NT2/D1 (cell line): ENCODE data around the gene LRRN3.

Source experiments
- DNase-seq: peaks from one replicate; pipeline ENCODE4 v3.0.0-alpha.2; 2011; ENCODE audit warnings: low read depth, low spot score
- H3K27me3 ChIP-seq: 2 replicates; pipeline ENCODE4 v1.6.0; 2011; ENCODE audit warnings: mild to moderate bottlenecking; ENCODE audit not compliant: insufficient read length, insufficient read depth
- H3K36me3 ChIP-seq: 2 replicates; pipeline ENCODE4 v1.6.1; 2011; ENCODE audit warnings: mild to moderate bottlenecking, low read length, mixed read lengths; ENCODE audit not compliant: insufficient read depth, insufficient read length
- H3K4me1 ChIP-seq: 2 replicates; pipeline ENCODE4 v1.5.1; 2011; ENCODE audit not compliant: insufficient read depth, insufficient read length
- H3K4me3 ChIP-seq: 2 replicates; pipeline ENCODE4 v1.5.1; 2011; ENCODE audit warnings: low read depth; ENCODE audit not compliant: insufficient read length
- H3K9ac ChIP-seq: 2 replicates; pipeline ENCODE4 v1.6.0; 2011; ENCODE audit warnings: low read depth; ENCODE audit not compliant: insufficient read length
- H3K9me3 ChIP-seq: 2 replicates; pipeline ENCODE4 v1.5.1; 2011; ENCODE audit warnings: mild to moderate bottlenecking, low read length; ENCODE audit not compliant: insufficient read depth
- SUZ12 ChIP-seq: IDR thresholded peaks from 2 replicates; pipeline ENCODE4 v1.6.1; 2011; ENCODE audit not compliant: insufficient read length, insufficient read depth; ENCODE audit errors: extremely low read depth
- YY1 ChIP-seq: IDR thresholded peaks from 2 replicates; pipeline ENCODE4 v1.6.1; 2011; ENCODE audit not compliant: insufficient read length, insufficient read depth
- ZNF274 ChIP-seq: IDR thresholded peaks from 2 replicates; pipeline ENCODE4 v1.6.1; 2011; ENCODE audit warnings: mild to moderate bottlenecking, low read depth, low read length

LRRN3 gene

GRCh38 chr7:111077001-111077400 is 13.9 kb upstream of the LRRN3 start:
- Histone ChIP-seq H3K9me3 (no peaks in the 10 kb centered on the region), H3K9ac (no peak overlapping the region), H3K4me3 (no peak overlapping the region), H3K4me1 (no peaks in the 10 kb centered on the region), H3K36me3 (no peaks in the 10 kb centered on the region), H3K27me3 (no peaks in the 10 kb centered on the region)
- DNase-seq = no peak
- TF ChIP-seq SUZ12 (no peak), YY1 (no peak), ZNF274 (no peak)

- Histone ChIP-seq H3K9me3 (no peaks in the 10 kb centered on the region), H3K9ac (no peak overlapping the region), H3K36me3 (no peaks in the 10 kb centered on the region), H3K4me1 (no peaks in the 10 kb centered on the region), H3K4me3 (no peak overlapping the region), H3K27me3 (no peaks in the 10 kb centered on the region)
- no peak for TF ChIP-seq SUZ12
- TF ChIP-seq ZNF274 = no peak
- no peak for TF ChIP-seq YY1
- DNase-seq = no peak
Observed at GRCh38 chr7:111080495-111081105, 10.3 kb upstream of the LRRN3 start.

- Histone ChIP-seq H3K36me3 (no peaks in the 10 kb centered on the region), H3K9ac (no peak overlapping the region), H3K9me3 (no peaks in the 10 kb centered on the region), H3K27me3 (no peaks in the 10 kb centered on the region), H3K4me1 (no peaks in the 10 kb centered on the region), H3K4me3 (no peak overlapping the region)
- DNase-seq = no peak
- TF ChIP-seq ZNF274 (no peak), SUZ12 (no peak), YY1 (no peak)
Observed at GRCh38 chr7:111081546-111082267, 9.2 kb upstream of the LRRN3 start.

GRCh38 chr7:111082351-111082750 is 8.6 kb upstream of the LRRN3 start:
- DNase-seq = no peak
- no peaks in the 10 kb centered on the region for H3K36me3 ChIP-seq
- TF ChIP-seq ZNF274 = no peak
- TF ChIP-seq YY1 = no peak
- TF ChIP-seq SUZ12 = no peak
- no peak overlapping the region for H3K9ac ChIP-seq
- no peaks in the 10 kb centered on the region for H3K27me3 ChIP-seq
- H3K9me3 ChIP-seq = no peaks in the 10 kb centered on the region
- no peak overlapping the region for H3K4me3 ChIP-seq
- H3K4me1 ChIP-seq = no peaks in the 10 kb centered on the region

- Histone ChIP-seq H3K4me1 (no peaks in the 10 kb centered on the region), H3K9ac (no peak overlapping the region), H3K27me3 (no peaks in the 10 kb centered on the region), H3K9me3 (no peaks in the 10 kb centered on the region), H3K4me3 (no peak overlapping the region), H3K36me3 (no peaks in the 10 kb centered on the region)
- DNase-seq = no peak
- TF ChIP-seq ZNF274 (no peak), YY1 (no peak), SUZ12 (no peak)
Observed at GRCh38 chr7:111083413-111083812, 7.5 kb upstream of the LRRN3 start.

- Histone ChIP-seq H3K9ac (no peak overlapping the region), H3K36me3 (no peaks in the 10 kb centered on the region), H3K4me1 (no peaks in the 10 kb centered on the region), H3K9me3 (no peaks in the 10 kb centered on the region), H3K4me3 (no peak overlapping the region), H3K27me3 (no peaks in the 10 kb centered on the region)
- no peak for DNase-seq
- TF ChIP-seq YY1 = no peak
- TF ChIP-seq SUZ12 = no peak
- TF ChIP-seq ZNF274 = no peak
Observed at GRCh38 chr7:111085356-111085755, 5.6 kb upstream of the LRRN3 start.

GRCh38 chr7:111086532-111086931 is 4.4 kb upstream of the LRRN3 start:
- H3K27me3 ChIP-seq = no peaks in the 10 kb centered on the region
- no peaks in the 10 kb centered on the region for H3K4me1 ChIP-seq
- no peak overlapping the region for H3K9ac ChIP-seq
- no peak for DNase-seq
- no peak overlapping the region for H3K4me3 ChIP-seq
- TF ChIP-seq SUZ12 (no peak), ZNF274 (no peak), YY1 (no peak)
- no peaks in the 10 kb centered on the region for H3K9me3 ChIP-seq
- no peaks in the 10 kb centered on the region for H3K36me3 ChIP-seq
